Brain microvascular endothelial cell (primary cell): ENCODE data around the gene CDC14B.

Experiments used
- DNase-seq: peaks from one replicate; pipeline ENCODE4 v3.0.0-alpha.2; 2020
- H3K27ac ChIP-seq: fragments of 250-450 bp; sonication (Bioruptor Pico); 2 replicates; pipeline ENCODE4 v1.5.1; 2020; ENCODE audit warnings: mild to moderate bottlenecking, moderate library complexity
- H3K27me3 ChIP-seq: fragments of 250-450 bp; sonication (Bioruptor Pico); replicated peaks from 2 replicates; pipeline ENCODE4 v1.5.1; 2020; ENCODE audit warnings: mild to moderate bottlenecking
- H3K36me3 ChIP-seq: fragments of 250-450 bp; sonication (Bioruptor Pico); replicated peaks from 2 replicates; pipeline ENCODE4 v1.5.1; 2020; ENCODE audit warnings: mild to moderate bottlenecking
- H3K4me3 ChIP-seq: 2 replicates; pipeline ENCODE4 v1.5.1; 2011; ENCODE audit warnings: low read depth, mild to moderate bottlenecking, control low read depth, low read length, moderate library complexity
- in situ Hi-C: cut with HindIII; loops from 2 replicates; pipeline ENCODE4 v1.10.0; 2017; ENCODE audit warnings: low sequenced_read_pairs, low pct_ligation_motif_present
- TF ChIP-seq, protein P1 (sequence below): IDR thresholded peaks from 2 replicates; pipeline ENCODE4 v1.5.1; 2011; ENCODE audit warnings: low read depth, mild to moderate bottlenecking, moderate library complexity, low read length, control low read depth, inconsistent platforms; ENCODE audit errors: missing control alignments

The CDC14B gene

DNA sequence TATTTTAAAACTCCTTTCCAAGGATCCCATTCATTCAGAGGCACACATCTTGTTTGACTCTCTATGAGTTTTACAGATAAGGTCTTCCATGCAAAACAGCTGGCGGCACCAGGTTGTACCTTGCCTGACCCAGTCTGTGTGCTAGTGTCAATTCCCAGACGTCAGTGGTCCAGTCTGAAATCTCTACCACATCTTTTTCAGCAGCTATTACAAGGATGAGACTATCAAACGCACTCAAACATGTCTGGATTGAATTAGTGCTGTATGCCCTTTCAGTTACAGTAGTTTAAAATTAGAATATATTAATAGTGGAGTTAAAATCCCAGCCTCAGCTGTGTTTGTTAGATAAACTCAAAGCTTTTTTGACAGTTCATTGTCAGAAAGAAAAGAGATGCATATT, 11.7 kb downstream of the CDC14B start:
- Histone ChIP-seq H3K27me3 (no peaks in the 10 kb centered on the region), H3K4me3 (no peak overlapping the region), H3K27ac (no peak overlapping the region), H3K36me3 (no peaks in the 10 kb centered on the region)
- in situ Hi-C loops: no loop called here
- no peak for DNase-seq
- TF ChIP-seq, protein P1, sequence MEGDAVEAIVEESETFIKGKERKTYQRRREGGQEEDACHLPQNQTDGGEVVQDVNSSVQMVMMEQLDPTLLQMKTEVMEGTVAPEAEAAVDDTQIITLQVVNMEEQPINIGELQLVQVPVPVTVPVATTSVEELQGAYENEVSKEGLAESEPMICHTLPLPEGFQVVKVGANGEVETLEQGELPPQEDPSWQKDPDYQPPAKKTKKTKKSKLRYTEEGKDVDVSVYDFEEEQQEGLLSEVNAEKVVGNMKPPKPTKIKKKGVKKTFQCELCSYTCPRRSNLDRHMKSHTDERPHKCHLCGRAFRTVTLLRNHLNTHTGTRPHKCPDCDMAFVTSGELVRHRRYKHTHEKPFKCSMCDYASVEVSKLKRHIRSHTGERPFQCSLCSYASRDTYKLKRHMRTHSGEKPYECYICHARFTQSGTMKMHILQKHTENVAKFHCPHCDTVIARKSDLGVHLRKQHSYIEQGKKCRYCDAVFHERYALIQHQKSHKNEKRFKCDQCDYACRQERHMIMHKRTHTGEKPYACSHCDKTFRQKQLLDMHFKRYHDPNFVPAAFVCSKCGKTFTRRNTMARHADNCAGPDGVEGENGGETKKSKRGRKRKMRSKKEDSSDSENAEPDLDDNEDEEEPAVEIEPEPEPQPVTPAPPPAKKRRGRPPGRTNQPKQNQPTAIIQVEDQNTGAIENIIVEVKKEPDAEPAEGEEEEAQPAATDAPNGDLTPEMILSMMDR: no peak

DNA sequence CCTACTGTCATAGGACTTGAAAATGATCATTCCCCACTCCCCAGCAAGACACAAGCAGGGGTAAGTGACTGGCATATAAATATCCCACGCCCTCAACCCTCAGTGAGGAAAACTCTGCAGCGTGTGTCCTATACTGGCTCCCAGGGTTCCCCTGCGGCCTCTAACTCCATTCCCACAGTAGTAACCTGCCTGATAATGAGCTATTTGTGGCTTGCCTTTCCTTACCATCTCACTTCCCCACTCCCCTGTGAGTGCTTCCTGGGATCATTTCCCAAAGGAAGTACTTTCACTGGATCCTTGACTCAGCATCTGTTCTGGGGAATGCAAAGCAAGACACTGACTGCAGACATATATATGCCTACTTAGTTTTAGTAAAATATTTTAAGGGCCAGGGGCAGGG, 14.3 kb downstream of the CDC14B start:
- in situ Hi-C loops: no loop called here
- H3K36me3 ChIP-seq: no peaks in the 10 kb centered on the region
- TF ChIP-seq, protein P1: no peak
- H3K27ac ChIP-seq: no peak overlapping the region
- no peak for DNase-seq
- no peak overlapping the region for H3K4me3 ChIP-seq
- H3K27me3 ChIP-seq: no peaks in the 10 kb centered on the region

DNA sequence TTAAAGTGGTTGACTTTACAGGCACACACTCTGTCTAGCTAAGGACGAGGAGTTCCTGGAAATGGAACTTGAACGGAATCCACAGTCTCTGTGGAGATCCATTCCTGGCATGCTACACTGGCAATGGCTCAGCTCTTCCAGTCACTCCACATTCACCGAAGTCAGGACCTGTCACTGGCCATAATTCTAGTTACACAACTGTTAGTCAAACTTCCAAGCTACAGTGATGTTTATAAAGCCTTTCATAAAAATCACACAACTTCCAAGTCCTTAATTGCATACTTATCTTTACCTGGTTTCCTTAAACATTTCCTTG, 15.7 kb downstream of the CDC14B start:
- DNase-seq: no peak
- TF ChIP-seq, protein P1: no peak
- Histone ChIP-seq H3K4me3 (no peak overlapping the region), H3K36me3 (no peaks in the 10 kb centered on the region), H3K27me3 (no peaks in the 10 kb centered on the region), H3K27ac (no peak overlapping the region)
- in situ Hi-C loops: no loop called here

DNA sequence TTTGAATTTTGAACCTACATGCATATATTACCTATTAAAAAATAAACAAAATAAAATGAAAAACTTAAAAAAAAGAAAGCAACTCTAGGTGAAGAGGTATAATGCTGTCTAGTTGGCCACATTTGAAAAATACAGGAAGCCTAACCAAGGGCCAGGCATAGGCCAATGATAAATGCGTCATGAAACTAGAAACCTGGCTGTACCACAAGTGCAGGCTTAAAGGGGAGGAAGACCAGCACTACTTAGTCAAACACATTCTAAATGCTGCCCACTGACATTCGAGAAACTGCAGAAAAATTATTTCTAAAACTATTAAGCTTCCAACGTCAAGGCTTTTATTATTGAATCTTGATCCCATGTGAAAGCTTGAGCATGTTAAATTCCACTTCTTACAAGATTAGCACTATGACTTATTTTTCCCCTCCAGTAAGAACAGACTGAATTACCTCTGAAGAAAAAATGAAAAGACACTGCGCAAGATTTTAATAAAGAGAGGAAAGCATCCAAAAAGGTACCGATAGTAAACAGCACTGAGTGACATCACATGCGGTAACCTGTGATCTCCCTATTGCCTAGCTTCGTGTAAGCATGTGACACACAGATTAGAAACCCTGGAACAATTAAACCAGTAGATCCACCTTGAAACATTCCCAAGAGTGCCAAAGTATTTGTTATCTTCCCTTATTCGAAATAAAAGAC, 16.2 kb downstream of the CDC14B start:
- Histone ChIP-seq H3K4me3 (no peak overlapping the region), H3K27me3 (no peaks in the 10 kb centered on the region), H3K36me3 (no peaks in the 10 kb centered on the region), H3K27ac (no peak overlapping the region)
- no peak for DNase-seq
- in situ Hi-C loops: no loop called here
- TF ChIP-seq, protein P1: no peak

DNA sequence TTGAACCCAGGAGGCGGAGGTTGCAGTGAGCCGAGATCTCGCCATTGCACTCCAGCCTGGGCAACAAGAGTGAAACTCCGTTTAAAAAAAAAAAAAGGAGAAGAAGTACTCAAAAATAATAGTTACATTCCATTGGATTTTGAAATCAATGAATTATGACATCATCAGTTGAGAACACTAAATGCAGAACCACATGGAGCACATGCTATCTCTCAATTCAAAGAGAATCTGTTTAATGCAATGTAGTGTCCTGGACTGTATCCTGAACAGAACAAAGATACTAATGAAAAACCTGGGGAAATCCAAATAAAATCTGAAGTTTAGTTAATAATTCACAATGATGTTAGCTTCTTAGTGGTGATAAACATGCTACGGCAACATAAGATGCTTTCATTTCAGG, 20.3 kb downstream of the CDC14B start:
- H3K27ac ChIP-seq: no peak overlapping the region
- TF ChIP-seq, protein P1: no peak
- no peaks in the 10 kb centered on the region for H3K36me3 ChIP-seq
- in situ Hi-C loops: no loop called here
- H3K27me3 ChIP-seq: no peaks in the 10 kb centered on the region
- H3K4me3 ChIP-seq: no peak overlapping the region
- DNase-seq: no peak

DNA sequence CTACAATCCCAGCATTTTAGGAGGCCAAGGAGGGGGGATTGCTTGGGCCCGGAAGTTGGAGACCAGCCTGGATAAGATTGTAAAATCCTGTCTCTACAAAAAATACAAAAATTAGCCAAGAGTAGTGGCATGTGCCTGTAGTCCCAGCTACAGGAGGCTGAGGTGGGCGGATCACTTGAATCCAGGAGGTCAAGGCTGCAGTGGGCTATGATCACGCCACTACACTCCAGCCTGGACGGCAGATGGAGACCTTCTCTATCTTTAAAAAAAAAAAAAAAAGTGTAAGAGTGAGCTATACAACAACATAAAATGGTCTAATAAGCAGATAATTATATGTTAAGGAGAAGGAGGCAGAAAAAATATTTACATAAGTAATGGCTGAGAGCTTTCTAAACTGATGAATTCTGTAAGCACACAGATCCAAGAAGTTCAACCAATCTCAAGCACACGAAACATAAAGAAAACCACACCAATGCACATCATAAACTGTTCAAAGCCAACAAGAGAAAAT, 23.0 kb downstream of the CDC14B start:
- in situ Hi-C loops: no loop called here
- no peak for DNase-seq
- no peaks in the 10 kb centered on the region for H3K27me3 ChIP-seq

More for the DNA sequence above, 23.0 kb downstream of the CDC14B start:
- no peak overlapping the region for H3K4me3 ChIP-seq
- no peaks in the 10 kb centered on the region for H3K36me3 ChIP-seq
- no peak overlapping the region for H3K27ac ChIP-seq
- TF ChIP-seq, protein P1: no peak
